Right ventricle myocardium superior (tissue), 1 donor: ENCODE results near the gene HNRNPA2B1. TPM values are rescaled to one million over a fixed set of nuclear protein-coding genes. Genes with fewer than 3 reads are reported as not detected.
"Not testable (repeated sequence)": the region's sequence is repeated elsewhere in the genome, so short reads cannot be mapped to it uniquely, and the experiment has no call there.

Experiments used
- ATAC-seq: fragments of 200-7000 bp; cut with Tn5 transposase; one replicate; pipeline ENCODE4 v1.9.1; 2020; ENCODE audit warnings: mild to moderate bottlenecking; ENCODE audit not compliant: poor library complexity
- DNase-seq: peaks from one replicate; pipeline ENCODE4 v3.0.0-alpha.2; 2020
- intact Hi-C: fragments of 100-400 bp; cut with DNase I; formaldehyde crosslinking; loops from one replicate; pipeline ENCODE4 v1.11.2; 2022
- total RNA-seq: library from RNA; stranded (reverse); fragmentation: NEBNext Ultra II Directional; extraction: Animal tissue kit (Norgen Biotek cat#: 25700); gene quantifications from one replicate; pipeline ENCODE4 v1.2.1, GENCODE V29; 2021
- donor health status: DM: no; HTN: yes; CAD: no; lungs with severe emphysema.

Gene HNRNPA2B1
- total RNA-seq, 1 donor from 2014 or later, result 400 TPM

DNA sequence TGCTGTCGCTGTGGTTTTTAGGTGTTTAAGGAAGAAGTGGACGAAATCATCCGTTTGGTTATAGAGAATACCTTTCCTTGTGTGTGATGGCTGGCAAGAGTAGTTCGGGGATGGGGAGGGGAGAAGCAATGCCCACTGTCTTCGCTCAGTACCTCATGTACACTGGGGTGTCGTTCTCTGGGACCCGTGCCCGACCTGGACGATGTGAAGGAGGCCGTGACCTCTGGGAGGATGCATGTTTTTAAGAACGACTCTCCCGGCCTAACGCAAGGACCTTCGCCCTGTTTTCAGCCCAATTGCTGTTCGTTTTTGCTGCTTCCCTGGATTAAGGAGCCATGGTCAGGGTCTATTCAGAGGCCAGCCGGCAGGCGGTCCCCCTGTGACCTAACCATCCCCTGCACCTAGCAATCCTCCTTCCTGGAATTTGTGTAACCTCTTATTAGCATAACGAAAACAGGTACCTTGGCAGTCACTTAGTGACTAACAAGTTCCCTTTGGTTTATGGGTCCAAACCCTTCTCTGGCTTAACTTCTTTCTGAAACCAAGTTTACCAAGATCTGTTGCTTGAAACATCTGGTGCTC is 47.2 kb downstream of the HNRNPA2B1 start:
- ATAC-seq (no peak), DNase-seq (no peak)
- intact Hi-C loops, result no loop called here

DNA sequence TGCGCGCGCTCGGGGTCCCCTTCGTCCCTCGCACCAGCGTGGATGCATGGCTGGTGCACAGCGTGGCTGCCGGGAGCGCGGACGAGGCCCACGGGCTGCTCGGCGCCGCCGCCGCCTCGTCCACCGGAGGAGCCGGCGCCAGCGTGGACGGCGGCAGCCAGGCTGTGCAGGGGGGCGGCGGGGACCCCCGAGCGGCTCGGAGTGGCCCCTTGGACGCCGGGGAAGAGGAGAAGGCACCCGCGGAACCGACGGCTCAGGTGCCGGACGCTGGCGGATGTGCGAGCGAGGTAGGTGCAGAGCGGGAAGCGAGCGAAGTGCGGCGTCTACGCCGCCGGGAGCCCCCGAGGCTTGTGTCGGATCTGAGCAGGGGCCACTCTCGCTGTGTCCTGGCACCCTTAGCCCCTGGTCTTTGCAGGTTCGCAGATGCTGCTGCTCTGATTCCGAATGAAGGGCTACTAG is 47.7 kb downstream of the HNRNPA2B1 start:
- DNase-seq, result peak; percentile 41
- intact Hi-C loops, ATAC-seq: not testable (repeated sequence)

DNA sequence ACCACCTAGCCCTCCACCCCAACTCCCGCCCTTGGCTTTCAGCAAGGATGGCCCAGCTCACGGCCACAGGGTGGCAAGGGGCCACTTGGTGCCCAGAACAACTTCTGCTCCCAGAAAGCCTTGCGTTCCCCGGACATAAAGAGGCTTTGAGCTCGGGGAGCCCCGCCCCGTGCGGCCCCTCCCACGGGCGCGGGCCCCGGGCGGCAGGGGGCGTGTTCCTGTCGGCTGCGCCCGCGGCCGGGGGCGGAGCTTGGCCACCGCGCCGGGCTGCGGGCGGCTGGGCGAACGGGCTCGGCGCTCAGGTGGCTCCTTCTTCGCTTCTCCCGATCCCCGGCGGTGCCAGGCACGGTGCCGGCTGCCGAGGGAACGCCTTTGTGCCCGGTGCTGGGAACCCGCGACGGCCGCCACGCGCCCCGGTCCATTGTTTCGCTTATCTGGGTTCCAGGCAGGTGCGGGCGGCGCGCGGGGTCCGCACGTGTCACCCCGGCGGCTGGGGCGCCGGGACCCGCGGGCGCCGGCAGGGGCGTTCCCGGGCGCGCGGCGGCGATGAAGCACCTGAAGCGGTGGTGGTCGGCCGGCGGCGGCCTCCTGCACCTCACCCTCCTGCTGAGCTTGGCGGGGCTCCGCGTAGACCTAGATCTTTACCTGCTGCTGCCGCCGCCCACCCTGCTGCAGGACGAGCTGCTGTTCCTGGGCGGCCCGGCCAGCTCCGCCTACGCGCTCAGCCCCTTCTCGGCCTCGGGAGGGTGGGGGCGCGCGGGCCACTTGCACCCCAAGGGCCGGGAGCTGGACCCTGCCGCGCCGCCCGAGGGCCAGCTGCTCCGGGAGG is 48.4 kb downstream of the HNRNPA2B1 start, which contains the start of gene NFE2L3:
NFE2L3 (plus strand) TSS at position 246 of the 829 bp plus-strand sequence; CDS start at position 547, 301 bp downstream.
- intact Hi-C loops, result no loop called here
- ATAC-seq, result peak; percentile 82
- peak; percentile 89 for DNase-seq

DNA sequence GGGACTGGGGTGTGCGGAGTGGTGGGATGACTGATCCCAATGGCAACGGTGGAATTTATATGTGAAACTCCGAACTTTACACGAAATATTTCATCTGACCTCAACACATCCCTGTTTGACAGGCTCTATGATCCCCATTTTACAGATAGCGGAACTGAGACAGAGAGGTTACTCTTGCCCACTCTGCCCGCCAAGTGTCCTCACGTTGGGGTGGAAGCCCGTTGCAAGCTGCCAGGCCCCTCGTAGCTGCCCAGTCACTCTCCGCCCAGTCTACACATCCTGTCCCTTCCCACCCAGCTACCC is 48.9 kb downstream of the HNRNPA2B1 start:
- intact Hi-C loops, result no loop called here
- DNase-seq, result no peak
- ATAC-seq, result no peak

DNA sequence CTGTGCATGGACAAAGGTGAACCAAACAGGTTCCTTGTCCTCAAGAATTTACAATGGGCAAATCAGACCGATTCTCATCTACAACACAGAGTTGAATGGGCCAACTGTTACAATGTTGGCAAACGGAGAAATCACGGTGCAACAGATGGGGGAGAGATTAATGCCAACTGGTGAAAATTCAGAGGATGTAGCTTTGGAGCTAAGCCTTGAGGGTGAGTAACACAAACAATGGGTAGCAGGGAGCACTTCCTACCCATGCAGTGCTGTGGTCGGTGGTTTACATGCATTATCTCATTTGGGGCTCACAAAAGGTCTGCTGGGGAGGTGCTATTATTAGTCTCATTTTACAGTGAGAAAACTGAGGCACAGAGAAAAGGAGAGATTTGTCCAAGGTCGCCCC is 49.5 kb downstream of the HNRNPA2B1 start:
- DNase-seq (no peak), ATAC-seq (no peak)
- intact Hi-C loops, result no loop called here

DNA sequence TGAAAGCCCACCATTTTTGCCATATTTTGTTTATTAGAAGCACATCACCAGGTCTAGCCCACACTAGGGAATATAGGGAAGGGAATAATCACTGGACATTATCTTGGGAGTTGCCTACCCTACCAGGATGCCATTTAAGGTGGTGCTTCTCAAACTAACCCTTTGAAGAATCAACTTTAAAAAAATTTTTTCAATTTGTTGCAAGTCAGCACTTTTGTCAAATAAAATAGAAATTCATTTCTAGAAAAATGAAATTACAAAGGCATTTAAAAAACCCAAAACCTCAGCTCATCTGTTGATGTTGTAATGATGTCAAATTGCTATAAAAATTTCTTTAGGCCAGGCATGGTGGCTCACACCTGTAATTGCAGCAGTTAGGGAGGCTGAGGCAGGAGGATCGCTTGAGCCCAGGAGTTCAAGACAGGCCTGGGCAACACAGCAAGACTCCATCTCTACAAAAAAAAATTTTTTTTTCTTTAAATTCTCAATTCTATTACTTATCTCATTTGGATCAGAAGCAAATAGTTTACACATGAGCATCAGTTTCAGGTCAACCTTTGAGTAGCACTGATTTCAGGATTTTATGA is 51.1 kb downstream of the HNRNPA2B1 start:
- intact Hi-C loops, result no loop called here
- ATAC-seq (no peak), DNase-seq (no peak)

DNA sequence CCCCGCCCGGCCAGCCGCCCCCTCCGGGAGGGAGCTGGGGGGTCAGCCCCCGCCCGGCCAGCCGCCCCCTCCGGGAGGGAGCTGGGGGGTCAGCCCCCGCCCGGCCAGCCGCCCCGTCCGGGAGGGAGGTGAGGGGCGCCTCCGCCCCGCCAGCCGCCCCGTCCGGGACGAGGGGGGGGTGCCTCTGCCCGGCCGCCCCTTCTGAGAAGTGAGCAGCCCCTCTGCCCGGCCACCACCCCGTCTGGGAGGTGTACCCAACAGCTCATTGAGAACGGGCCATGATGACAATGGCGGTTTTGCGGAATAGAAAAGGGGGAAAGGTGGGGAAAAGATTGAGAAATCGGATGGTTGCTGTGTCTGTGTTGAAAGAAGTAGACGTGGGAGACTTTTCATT is 52.2 kb downstream of the HNRNPA2B1 start:
- intact Hi-C loops, ATAC-seq: not testable (repeated sequence)

DNA sequence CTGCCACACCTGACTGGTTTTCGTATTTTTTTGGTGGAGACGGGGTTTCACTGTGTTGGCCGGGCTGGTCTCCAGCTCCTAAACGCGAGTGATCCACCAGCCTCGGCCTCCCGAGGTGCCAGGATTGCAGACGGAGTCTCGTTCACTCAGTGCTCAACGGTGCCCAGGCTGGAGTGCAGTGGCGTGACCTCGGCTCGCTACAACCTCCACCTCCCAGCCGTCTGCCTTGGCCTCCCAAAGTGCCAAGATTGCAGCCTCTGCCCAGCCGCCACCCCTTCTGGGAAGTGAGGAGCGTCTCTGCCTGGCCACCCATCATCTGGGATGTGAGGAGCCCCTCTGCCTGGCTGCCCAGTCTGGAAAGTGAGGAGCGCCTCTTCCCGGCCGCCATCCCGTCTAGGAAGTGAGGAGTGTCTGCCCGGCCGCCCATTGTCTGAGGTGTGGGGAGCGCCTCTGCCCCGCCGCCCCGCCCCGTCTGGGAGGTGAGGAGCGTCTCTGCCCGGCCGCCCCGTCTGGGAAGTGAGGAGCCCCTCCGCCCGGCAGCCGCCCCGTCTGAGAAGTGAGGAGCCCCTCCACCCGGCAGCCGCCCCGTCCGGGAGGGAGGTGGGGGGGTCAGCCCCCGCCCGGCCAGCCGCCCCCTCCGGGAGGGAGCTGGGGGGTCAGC is 52.8 kb downstream of the HNRNPA2B1 start:
- ATAC-seq, intact Hi-C loops, DNase-seq: not testable (repeated sequence)

More for the DNA sequence above, 52.2 kb downstream of the HNRNPA2B1 start:
- DNase-seq, result not testable (repeated sequence)

DNA sequence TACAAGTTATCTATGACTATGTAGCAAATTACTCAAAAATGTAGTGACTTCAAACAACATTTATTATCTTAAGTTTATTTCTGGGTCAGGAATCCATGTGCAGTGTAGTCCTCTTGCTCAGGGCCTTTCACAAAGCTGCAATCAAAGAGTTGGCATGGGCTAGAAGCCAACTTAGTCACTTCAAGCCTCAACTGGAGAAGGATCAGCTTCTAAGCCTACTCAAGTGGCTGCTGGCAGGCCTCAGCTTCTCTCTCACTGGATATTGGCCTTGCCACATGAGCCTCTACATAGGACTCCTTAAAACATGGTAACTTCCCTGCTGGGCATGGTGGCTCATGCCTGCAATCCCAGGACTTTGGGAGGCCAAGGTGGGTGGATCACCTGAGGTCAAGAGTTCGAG is 53.5 kb downstream of the HNRNPA2B1 start:
- ATAC-seq, result peak; percentile 29
- intact Hi-C loops, result no loop called here
- DNase-seq, result no peak

DNA sequence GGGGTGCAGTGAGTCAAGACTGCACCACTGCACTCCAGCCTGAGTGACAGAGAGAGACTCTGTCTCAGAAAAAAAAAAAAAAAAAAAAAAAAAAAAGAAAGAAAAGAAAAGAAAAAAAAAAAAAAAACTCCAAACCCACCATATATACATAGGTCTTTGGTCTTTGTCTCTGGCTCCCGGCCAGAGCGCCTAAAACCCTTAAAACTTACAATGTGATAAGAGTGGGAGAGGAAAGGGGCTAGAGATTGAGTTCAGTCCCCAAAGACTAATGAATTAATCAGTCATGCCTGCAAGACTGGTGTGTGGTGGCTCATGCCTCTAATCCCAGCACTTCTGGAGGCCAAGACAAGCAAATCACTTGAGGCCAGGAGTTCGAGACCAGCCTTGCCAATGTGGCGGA is 55.3 kb downstream of the HNRNPA2B1 start:
- DNase-seq (no peak), ATAC-seq (no peak)
- intact Hi-C loops, result no loop called here

DNA sequence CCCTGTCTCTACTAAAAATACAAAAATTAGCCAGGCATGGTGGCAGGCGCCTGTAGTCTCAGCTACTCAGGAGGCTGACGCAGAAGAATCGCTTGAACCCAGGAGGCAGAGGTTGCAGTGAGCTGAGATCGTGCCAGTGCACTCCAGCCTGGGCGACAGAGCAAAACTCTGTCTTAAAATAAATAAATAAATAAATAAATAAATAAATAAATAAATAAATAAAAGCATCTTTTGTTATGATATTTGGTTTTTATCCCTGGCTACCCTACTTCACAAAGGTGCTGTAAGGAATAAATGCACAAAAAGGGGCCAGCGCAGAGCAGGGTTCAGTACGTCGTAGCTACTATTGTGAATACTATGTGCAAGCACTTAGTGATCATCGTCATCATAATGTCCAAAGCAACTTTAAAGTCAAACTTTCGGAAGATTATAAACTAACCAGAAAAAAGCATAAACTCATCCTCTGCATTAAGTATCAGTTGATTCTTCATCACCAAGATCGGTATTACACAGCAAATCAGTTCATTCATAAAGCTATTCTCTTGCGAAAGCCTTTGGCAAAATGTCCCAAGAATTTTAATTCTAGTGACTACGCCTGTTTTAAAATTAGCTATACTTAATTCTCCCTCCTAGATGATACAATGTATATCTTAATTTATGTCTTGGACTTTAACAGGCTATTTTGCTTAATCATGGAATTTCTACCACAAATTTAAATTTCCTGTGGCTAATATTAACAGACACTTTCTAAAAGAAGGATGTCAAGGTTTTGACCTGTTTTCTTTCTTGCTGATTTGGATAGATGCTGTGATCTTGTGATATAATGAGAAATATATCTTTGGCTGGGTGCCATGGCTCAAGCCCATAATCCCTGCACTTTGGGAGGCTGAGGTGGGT is 56.1 kb downstream of the HNRNPA2B1 start:
- intact Hi-C loops, result no loop called here
- no peak for ATAC-seq
- DNase-seq, result no peak

DNA sequence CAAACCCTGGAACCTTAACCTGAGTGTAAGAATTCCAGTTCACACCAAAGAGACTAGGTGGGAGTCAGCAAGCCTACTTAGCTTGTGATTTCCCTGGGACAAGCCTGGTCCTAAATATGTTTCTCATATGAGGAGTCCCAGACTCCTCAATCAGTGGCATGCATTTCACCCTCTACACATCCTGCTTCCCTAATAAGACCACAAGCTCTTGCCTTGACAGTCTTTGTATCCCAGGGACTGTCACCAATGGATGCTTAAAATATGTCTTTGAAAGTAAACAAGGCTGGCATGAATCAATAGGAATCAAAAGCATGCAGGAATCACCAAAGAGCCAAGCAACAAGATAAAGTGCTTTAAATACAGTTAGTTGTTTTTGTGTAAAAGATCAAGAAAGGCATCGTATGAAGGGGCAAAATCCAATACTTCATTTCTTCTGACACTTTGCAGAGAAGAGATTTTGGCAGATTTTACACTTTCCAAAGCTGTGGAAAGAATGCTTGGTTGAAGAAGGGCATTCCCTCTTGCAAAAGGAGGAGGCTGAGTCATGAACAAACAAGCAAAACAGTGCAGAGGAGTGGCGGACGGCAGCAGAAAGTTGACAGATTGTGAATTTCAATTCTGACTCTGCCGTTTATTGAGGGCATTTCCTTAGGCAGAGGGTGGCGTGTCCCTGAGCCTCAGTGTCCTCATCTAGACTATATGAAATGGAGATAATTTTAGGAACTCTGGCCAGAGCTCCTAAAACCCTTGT is 57.1 kb downstream of the HNRNPA2B1 start:
- ATAC-seq, result no peak
- intact Hi-C loops, result no loop called here
- DNase-seq, result no peak

DNA sequence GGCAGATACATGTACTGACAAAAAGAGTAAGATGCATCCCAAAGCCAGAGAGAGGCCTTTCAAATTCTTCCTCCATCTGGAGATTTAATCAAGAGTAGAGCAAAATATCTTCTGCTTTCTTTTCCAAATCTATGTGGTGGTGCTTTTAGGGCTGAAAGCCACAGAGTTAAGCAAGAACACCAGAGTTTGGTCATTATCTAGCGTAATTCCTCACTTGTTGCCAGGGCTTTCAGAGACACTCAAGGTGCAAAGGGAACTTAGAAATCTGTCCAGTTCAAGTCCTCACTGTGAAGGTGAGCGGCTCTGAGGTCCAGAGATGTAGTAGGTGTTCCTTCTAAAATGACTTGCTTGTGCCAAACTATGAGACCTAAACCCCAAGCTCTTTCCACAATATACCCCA is 59.5 kb downstream of the HNRNPA2B1 start:
- no peak for DNase-seq
- no peak for ATAC-seq
- intact Hi-C loops, result no loop called here

DNA sequence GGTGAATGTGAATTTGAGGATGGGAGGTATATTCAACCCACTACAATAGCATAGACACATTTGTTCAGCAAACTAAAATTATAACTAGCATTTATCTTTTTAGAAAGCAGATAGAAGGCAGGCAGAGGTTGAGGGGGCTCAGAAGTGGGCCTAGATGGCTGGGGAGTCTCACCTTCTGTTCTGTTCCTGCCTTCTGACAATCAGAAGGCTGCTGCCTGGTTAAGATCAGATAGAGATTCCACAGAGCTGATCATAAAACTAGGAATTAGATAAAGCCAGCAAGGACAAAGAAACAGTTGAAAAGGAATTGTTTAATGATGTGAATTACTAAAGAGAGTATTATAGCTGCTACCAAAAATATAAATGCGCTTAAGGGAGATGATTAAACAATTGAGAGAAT is 60.2 kb downstream of the HNRNPA2B1 start:
- DNase-seq (no peak), ATAC-seq (no peak)
- intact Hi-C loops, result no loop called here
